ENCODE results near the gene TIMM13.

DNA sequence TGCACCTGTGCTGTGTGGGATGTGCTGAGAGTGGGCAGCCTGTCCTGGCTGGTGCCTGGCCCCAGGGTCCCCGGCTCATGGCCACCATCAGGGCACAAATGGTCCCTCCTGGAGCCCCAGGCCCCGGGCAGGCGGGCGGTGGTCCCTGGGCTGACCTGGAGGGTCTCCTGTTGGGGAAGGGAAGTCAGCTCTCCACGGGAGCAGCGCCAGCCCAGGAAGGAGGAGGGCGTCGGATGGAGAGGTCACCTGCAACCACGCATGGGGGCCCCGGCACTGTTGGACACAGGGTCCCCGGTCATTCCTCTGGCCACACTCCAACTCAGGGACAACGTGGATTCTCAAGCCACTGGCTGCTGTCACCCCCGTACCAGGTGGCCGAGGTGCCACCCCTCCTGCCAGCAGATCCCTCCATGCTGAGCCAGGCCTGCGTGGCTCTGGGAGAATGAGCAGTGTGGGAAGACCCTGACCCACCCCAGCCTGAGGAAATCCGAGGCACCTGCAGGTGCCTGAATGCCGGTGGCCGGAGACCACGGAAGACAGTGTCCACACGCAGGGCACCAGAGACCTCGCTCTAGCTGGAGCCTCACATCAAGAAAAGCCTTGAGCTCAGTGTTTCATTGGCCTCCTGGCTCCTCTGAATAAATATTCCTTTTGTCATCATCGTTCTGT lies 15.9 kb upstream of the TIMM13 start:
- TF ChIP-seq, protein P1, sequence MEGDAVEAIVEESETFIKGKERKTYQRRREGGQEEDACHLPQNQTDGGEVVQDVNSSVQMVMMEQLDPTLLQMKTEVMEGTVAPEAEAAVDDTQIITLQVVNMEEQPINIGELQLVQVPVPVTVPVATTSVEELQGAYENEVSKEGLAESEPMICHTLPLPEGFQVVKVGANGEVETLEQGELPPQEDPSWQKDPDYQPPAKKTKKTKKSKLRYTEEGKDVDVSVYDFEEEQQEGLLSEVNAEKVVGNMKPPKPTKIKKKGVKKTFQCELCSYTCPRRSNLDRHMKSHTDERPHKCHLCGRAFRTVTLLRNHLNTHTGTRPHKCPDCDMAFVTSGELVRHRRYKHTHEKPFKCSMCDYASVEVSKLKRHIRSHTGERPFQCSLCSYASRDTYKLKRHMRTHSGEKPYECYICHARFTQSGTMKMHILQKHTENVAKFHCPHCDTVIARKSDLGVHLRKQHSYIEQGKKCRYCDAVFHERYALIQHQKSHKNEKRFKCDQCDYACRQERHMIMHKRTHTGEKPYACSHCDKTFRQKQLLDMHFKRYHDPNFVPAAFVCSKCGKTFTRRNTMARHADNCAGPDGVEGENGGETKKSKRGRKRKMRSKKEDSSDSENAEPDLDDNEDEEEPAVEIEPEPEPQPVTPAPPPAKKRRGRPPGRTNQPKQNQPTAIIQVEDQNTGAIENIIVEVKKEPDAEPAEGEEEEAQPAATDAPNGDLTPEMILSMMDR (conservative IDR thresholded peaks at IDR 0.05): no peak
- no peak for TF ChIP-seq ZFX (IDR thresholded peaks at IDR 0.05)

All from C4-2B (cell line).